OCI-LY1 (cell line): ENCODE measurements around the gene COX11.

Experiments used
- H2AFZ ChIP-seq: fragments of 200-600 bp; sonication (generic), shearing (Covaris generic); 2 replicates; pipeline ENCODE4 v1.6.0; 2014; ENCODE audit warnings: antibody characterized with exemption, mild to moderate bottlenecking, low read length
- H3F3A ChIP-seq: fragments of 200-600 bp; sonication (generic), shearing (Covaris generic); 2 replicates; pipeline ENCODE4 v1.6.0; 2014; ENCODE audit warnings: mild to moderate bottlenecking, antibody characterized with exemption, low read length, moderate library complexity; ENCODE audit not compliant: insufficient read depth
- H3K27ac ChIP-seq: fragments of 200-600 bp; sonication (generic); 2 replicates; pipeline ENCODE4 v1.5.1; 2014; ENCODE audit warnings: low read length, mixed run types, mild to moderate bottlenecking, low read depth; ENCODE audit not compliant: poor library complexity, severe bottlenecking
- H3K27me3 ChIP-seq: fragments of 200-600 bp; sonication (generic); 2 replicates; pipeline ENCODE4 v1.6.0; 2014; ENCODE audit warnings: antibody characterized with exemption, mild to moderate bottlenecking, low read length, moderate library complexity; ENCODE audit not compliant: insufficient read depth
- H3K36me3 ChIP-seq: fragments of 200-600 bp; sonication (generic); 2 replicates; pipeline ENCODE4 v1.6.1; 2014; ENCODE audit warnings: mild to moderate bottlenecking, antibody characterized with exemption, low read length, moderate library complexity, mixed read lengths; ENCODE audit not compliant: insufficient read depth
- H3K4me1 ChIP-seq: fragments of 200-600 bp; sonication (generic); 2 replicates; pipeline ENCODE4 v1.5.1; 2014; ENCODE audit warnings: mild to moderate bottlenecking, low read length, moderate library complexity; ENCODE audit not compliant: insufficient read depth, severe bottlenecking
- H3K4me2 ChIP-seq: fragments of 200-600 bp; sonication (generic), shearing (Covaris generic); 2 replicates; pipeline ENCODE4 v1.6.1; 2014; ENCODE audit warnings: low read length
- H3K4me3 ChIP-seq: fragments of 200-600 bp; sonication (generic); 2 replicates; pipeline ENCODE4 v1.5.1; 2014; ENCODE audit warnings: low read length, low read depth, mild to moderate bottlenecking, mixed read lengths; ENCODE audit not compliant: poor library complexity, severe bottlenecking
- H3K79me2 ChIP-seq: fragments of 200-600 bp; shearing (Covaris generic); 2 replicates; pipeline ENCODE4 v1.6.1; 2016; ENCODE audit warnings: mixed run types, low read length, mixed read lengths; ENCODE audit not compliant: insufficient read depth
- H3K9ac ChIP-seq: fragments of 200-600 bp; sonication (generic), shearing (Covaris generic); 2 replicates; pipeline ENCODE4 v1.6.1; 2014; ENCODE audit warnings: mild to moderate bottlenecking, low read length, mixed read lengths
- H3K9me2 ChIP-seq: fragments of 200-600 bp; sonication (generic), shearing (Covaris generic); 2 replicates; pipeline ENCODE4 v1.6.1; 2014; ENCODE audit warnings: low read depth, mild to moderate bottlenecking, low read length, mixed read lengths
- H3K9me3 ChIP-seq: fragments of 200-600 bp; shearing (Covaris generic); 2 replicates; pipeline ENCODE4 v1.6.1; 2014; ENCODE audit warnings: low read length, mixed read lengths
- H4K20me1 ChIP-seq: fragments of 200-600 bp; sonication (generic), shearing (Covaris generic); 2 replicates; pipeline ENCODE4 v1.6.0; 2016; ENCODE audit warnings: mild to moderate bottlenecking, low read length; ENCODE audit not compliant: insufficient read depth
- EZH2 ChIP-seq: fragments of 200-600 bp; sonication (generic), shearing (Covaris generic); IDR thresholded peaks from 2 replicates; pipeline ENCODE4 v1.8.0; 2017; ENCODE audit warnings: borderline replicate concordance, mixed run types, mild to moderate bottlenecking, antibody characterized with exemption, low read length, moderate library complexity, mixed read lengths
- TF ChIP-seq, protein P1 (sequence below): fragments of 200-600 bp; sonication (generic), shearing (Covaris generic); IDR thresholded peaks from 2 replicates; pipeline ENCODE4 v1.5.1; 2017; ENCODE audit warnings: mild to moderate bottlenecking, antibody characterized with exemption, low read length, moderate library complexity, mixed read lengths

The COX11 gene

DNA sequence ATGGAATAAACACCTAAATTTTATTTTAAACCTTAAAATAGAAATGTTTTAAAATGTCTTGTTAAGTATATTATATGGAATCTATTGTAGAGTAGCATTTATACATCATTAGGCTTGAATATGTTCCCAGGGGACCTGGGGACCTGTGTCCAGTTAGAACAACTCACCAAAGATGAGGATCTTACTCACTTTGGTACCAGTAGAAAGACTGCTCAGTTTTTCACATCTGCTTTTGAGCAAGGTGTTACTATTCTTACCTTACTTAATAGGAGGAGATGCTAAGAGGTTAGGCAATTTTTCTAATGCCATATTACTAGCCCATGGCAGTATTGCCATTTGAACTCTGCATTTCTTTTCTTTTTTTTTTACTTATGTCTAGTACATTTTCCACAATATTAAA lies 14.8 kb upstream of the COX11 start:
- no peaks in the 10 kb centered on the region for H4K20me1 ChIP-seq
- H3K4me2 ChIP-seq, result no peak overlapping the region
- H2AFZ ChIP-seq, result no peak overlapping the region
- no peak overlapping the region for H3K27ac ChIP-seq
- H3K9ac ChIP-seq, result no peak overlapping the region
- no peak overlapping the region for H3K4me3 ChIP-seq
- H3K9me2 ChIP-seq, result no peaks in the 10 kb centered on the region
- no peaks in the 10 kb centered on the region; the same call in 1 of the 2 replicates for H3K36me3 ChIP-seq
- no peaks in the 10 kb centered on the region for H3F3A ChIP-seq
- H3K4me1 ChIP-seq, result no peaks in the 10 kb centered on the region
- H3K9me3 ChIP-seq, result peaks cover 7% of the 10 kb centered on the region; the same call in 1 of the 2 replicates
- no peak for TF ChIP-seq EZH2
- TF ChIP-seq, protein P1, sequence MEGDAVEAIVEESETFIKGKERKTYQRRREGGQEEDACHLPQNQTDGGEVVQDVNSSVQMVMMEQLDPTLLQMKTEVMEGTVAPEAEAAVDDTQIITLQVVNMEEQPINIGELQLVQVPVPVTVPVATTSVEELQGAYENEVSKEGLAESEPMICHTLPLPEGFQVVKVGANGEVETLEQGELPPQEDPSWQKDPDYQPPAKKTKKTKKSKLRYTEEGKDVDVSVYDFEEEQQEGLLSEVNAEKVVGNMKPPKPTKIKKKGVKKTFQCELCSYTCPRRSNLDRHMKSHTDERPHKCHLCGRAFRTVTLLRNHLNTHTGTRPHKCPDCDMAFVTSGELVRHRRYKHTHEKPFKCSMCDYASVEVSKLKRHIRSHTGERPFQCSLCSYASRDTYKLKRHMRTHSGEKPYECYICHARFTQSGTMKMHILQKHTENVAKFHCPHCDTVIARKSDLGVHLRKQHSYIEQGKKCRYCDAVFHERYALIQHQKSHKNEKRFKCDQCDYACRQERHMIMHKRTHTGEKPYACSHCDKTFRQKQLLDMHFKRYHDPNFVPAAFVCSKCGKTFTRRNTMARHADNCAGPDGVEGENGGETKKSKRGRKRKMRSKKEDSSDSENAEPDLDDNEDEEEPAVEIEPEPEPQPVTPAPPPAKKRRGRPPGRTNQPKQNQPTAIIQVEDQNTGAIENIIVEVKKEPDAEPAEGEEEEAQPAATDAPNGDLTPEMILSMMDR, result no peak
- no peaks in the 10 kb centered on the region for H3K27me3 ChIP-seq
- H3K79me2 ChIP-seq, result no peaks in the 10 kb centered on the region

DNA sequence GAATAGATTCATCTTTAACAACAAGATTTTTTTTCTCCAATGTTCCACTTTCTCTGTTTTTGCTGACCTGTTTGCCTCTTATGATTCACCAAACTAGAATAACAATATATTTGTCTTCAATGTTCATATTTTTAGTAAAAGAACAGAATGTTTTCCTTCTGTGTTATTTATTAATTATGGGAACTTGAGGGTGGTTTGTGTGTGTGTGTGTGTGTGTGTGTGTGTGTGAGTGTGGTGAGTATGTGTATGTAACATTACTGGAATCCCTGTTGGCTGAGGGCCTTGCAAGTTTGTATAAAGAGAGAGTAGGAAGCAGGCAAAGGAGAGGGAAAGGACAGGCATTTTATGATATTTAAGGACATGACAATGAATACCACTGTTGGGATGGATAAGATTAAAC lies 13.9 kb upstream of the COX11 start:
- Histone ChIP-seq H3K9ac (no peak overlapping the region), H3F3A (no peaks in the 10 kb centered on the region), H3K27me3 (no peaks in the 10 kb centered on the region), H3K4me1 (no peaks in the 10 kb centered on the region), H2AFZ (no peak overlapping the region), H3K36me3 (no peaks in the 10 kb centered on the region; the same call in 1 of the 2 replicates), H3K79me2 (no peaks in the 10 kb centered on the region), H4K20me1 (no peaks in the 10 kb centered on the region), H3K9me2 (no peaks in the 10 kb centered on the region), H3K4me2 (no peak overlapping the region), H3K4me3 (no peak overlapping the region), H3K27ac (no peak overlapping the region), H3K9me3 (peaks cover 7% of the 10 kb centered on the region; the same call in 1 of the 2 replicates)
- TF ChIP-seq, protein P1, result no peak
- no peak for TF ChIP-seq EZH2

DNA sequence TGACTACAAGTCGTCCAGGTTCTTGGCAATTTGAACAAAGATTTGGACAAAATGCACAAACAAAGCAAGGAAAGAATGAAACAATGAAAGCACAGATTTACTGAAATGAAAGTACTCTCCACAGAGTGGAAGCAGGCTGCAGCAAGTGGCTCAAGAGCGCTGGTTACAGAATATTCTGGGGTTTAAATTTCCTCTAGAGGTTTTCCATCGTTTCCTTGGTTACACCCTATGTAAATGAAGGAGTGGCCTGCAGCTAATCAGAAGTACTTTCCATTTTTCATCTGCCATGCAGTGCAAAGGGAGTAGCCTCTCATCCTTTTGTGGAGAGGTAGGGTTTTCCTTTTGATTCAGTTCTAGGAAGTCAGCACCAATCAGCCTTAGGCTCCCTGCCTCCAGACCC lies 11.9 kb upstream of the COX11 start:
- H3K9ac ChIP-seq, result no peak overlapping the region
- peaks cover 7% of the 10 kb centered on the region; the same call in 1 of the 2 replicates for H3K9me3 ChIP-seq
- no peaks in the 10 kb centered on the region; the same call in 1 of the 2 replicates for H3K36me3 ChIP-seq
- H3K4me2 ChIP-seq, result no peak overlapping the region
- no peaks in the 10 kb centered on the region for H4K20me1 ChIP-seq
- H2AFZ ChIP-seq, result no peak overlapping the region
- TF ChIP-seq, protein P1, result no peak
- no peak for TF ChIP-seq EZH2
- no peaks in the 10 kb centered on the region for H3K9me2 ChIP-seq
- no peaks in the 10 kb centered on the region for H3K4me1 ChIP-seq
- no peak overlapping the region for H3K27ac ChIP-seq
- no peak overlapping the region for H3K4me3 ChIP-seq
- no peaks in the 10 kb centered on the region for H3K79me2 ChIP-seq
- H3F3A ChIP-seq, result no peaks in the 10 kb centered on the region
- H3K27me3 ChIP-seq, result no peaks in the 10 kb centered on the region
